ENCODE results near the gene ABR.

ABR gene

GRCh38 chr17:1033503-1033902 is 146.3 kb downstream of the ABR start:
- peaks cover 23% of the 10 kb centered on the region for H4K20me1 ChIP-seq (ENCODE audit: insufficient read depth, low read length)

GRCh38 chr17:1032391-1032790 is 147.4 kb downstream of the ABR start:
- H3K36me3 ChIP-seq (ENCODE audit: insufficient read depth, low read length) = no peaks in the 10 kb centered on the region
- no peaks in the 10 kb centered on the region for H3K27me3 ChIP-seq (ENCODE audit: insufficient read depth, low read length, poor library complexity)
- no peak overlapping the region for H3K9ac ChIP-seq (ENCODE audit: low read depth, low read length)
- peaks cover 18% of the 10 kb centered on the region for H4K20me1 ChIP-seq (ENCODE audit: insufficient read depth, low read length)
- TF ChIP-seq, protein P1, sequence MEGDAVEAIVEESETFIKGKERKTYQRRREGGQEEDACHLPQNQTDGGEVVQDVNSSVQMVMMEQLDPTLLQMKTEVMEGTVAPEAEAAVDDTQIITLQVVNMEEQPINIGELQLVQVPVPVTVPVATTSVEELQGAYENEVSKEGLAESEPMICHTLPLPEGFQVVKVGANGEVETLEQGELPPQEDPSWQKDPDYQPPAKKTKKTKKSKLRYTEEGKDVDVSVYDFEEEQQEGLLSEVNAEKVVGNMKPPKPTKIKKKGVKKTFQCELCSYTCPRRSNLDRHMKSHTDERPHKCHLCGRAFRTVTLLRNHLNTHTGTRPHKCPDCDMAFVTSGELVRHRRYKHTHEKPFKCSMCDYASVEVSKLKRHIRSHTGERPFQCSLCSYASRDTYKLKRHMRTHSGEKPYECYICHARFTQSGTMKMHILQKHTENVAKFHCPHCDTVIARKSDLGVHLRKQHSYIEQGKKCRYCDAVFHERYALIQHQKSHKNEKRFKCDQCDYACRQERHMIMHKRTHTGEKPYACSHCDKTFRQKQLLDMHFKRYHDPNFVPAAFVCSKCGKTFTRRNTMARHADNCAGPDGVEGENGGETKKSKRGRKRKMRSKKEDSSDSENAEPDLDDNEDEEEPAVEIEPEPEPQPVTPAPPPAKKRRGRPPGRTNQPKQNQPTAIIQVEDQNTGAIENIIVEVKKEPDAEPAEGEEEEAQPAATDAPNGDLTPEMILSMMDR (IDR thresholded peaks at IDR 0.05; ENCODE audit: borderline replicate concordance, extremely low read depth, low read length, poor library complexity, severe bottlenecking) = no peak
- H3K4me1 ChIP-seq (ENCODE audit: insufficient read depth, low read length) = no peaks in the 10 kb centered on the region
- DNase-seq (no peak), ATAC-seq (ENCODE audit: insufficient read depth, low read depth) (no peak)
- H3K4me3 ChIP-seq (ENCODE audit: low read depth in 1 of 2, low read length in 2 of 2) = no peak overlapping the region
- H3K9me3 ChIP-seq (ENCODE audit: insufficient read depth, low read length, severe bottlenecking) = no peaks in the 10 kb centered on the region
- no peaks in the 10 kb centered on the region for H3K79me2 ChIP-seq (ENCODE audit: insufficient read depth, low read length)
- no peak overlapping the region for H3K27ac ChIP-seq (ENCODE audit: low read length)
- no peak overlapping the region for H2AFZ ChIP-seq (ENCODE audit: low read depth, low read length)
- no peak overlapping the region for H3K4me2 ChIP-seq (ENCODE audit: insufficient read depth, low read length)

More at GRCh38 chr17:1033503-1033902, 146.3 kb downstream of the ABR start:
- no peaks in the 10 kb centered on the region for H3K79me2 ChIP-seq (ENCODE audit: insufficient read depth, low read length)
- H3K4me1 ChIP-seq (ENCODE audit: insufficient read depth, low read length) = no peaks in the 10 kb centered on the region
- TF ChIP-seq, protein P1 (IDR thresholded peaks at IDR 0.05; ENCODE audit: borderline replicate concordance, extremely low read depth, low read length, poor library complexity, severe bottlenecking) = no peak
- no peak for TF ChIP-seq EZH2 (IDR thresholded peaks at IDR 0.05; ENCODE audit: borderline replicate concordance, low read depth, low read length, severe bottlenecking)
- H3K36me3 ChIP-seq (ENCODE audit: insufficient read depth, low read length) = no peaks in the 10 kb centered on the region
- DNase-seq = no peak
- no peak overlapping the region for H2AFZ ChIP-seq (ENCODE audit: low read depth, low read length)
- H3K4me2 ChIP-seq (ENCODE audit: insufficient read depth, low read length) = no peak overlapping the region
- no peaks in the 10 kb centered on the region for H3K27me3 ChIP-seq (ENCODE audit: insufficient read depth, low read length, poor library complexity)
- no peak for ATAC-seq (ENCODE audit: insufficient read depth, low read depth)
- no peak overlapping the region for H3K27ac ChIP-seq (ENCODE audit: low read length)
- no peaks in the 10 kb centered on the region for H3K9me3 ChIP-seq (ENCODE audit: insufficient read depth, low read length, severe bottlenecking)
- no peak overlapping the region for H3K4me3 ChIP-seq (ENCODE audit: low read depth in 1 of 2, low read length in 2 of 2)
- no peak overlapping the region for H3K9ac ChIP-seq (ENCODE audit: low read depth, low read length)

- Histone ChIP-seq H3K4me2 (ENCODE audit: insufficient read depth, low read length) (no peak overlapping the region), H3K27ac (ENCODE audit: low read length) (no peak overlapping the region), H4K20me1 (ENCODE audit: insufficient read depth, low read length) (peaks cover 12% of the 10 kb centered on the region), H3K4me1 (ENCODE audit: insufficient read depth, low read length) (no peaks in the 10 kb centered on the region), H3K9me3 (ENCODE audit: insufficient read depth, low read length, severe bottlenecking) (no peaks in the 10 kb centered on the region), H3K9ac (ENCODE audit: low read depth, low read length) (no peak overlapping the region), H3K36me3 (ENCODE audit: insufficient read depth, low read length) (no peaks in the 10 kb centered on the region), H3K4me3 (ENCODE audit: low read depth in 1 of 2, low read length in 2 of 2) (no peak overlapping the region), H3K79me2 (ENCODE audit: insufficient read depth, low read length) (no peaks in the 10 kb centered on the region), H3K27me3 (ENCODE audit: insufficient read depth, low read length, poor library complexity) (no peaks in the 10 kb centered on the region), H2AFZ (ENCODE audit: low read depth, low read length) (no peak overlapping the region)
- no peak for ATAC-seq (ENCODE audit: insufficient read depth, low read depth)
- no peak for DNase-seq
- TF ChIP-seq EZH2 (IDR thresholded peaks at IDR 0.05; ENCODE audit: borderline replicate concordance, low read depth, low read length, severe bottlenecking) = no peak
- TF ChIP-seq, protein P1 (IDR thresholded peaks at IDR 0.05; ENCODE audit: borderline replicate concordance, extremely low read depth, low read length, poor library complexity, severe bottlenecking) = no peak
Observed at GRCh38 chr17:1031711-1032110, 148.1 kb downstream of the ABR start.

Data from DND-41 (cell line).